Renal cortical epithelial cell (primary cell): ENCODE measurements around the gene TSEN2. TPM values are rescaled to one million over a fixed set of nuclear protein-coding genes. Genes with fewer than 3 reads are reported as not detected.
"Not testable (repeated sequence)": the region's sequence is repeated elsewhere in the genome, so short reads cannot be mapped to it uniquely, and the experiment has no call there.

ENCODE experiments used
- DNase-seq: peaks from one replicate; pipeline ENCODE4 v3.0.0-alpha.2; 2011; ENCODE audit warnings: low read depth
- total RNA-seq: library from RNA; depleted of rRNA; stranded (reverse); fragments of >200 nt; gene quantifications from 2 replicates; pipeline ENCODE4 v1.2.3, GENCODE V29; 2014

The TSEN2 gene
- total RNA-seq, 1 donor from 2014 or later = 18.4 TPM

- no peak for DNase-seq
These were observed 12.2 kb upstream of the TSEN2 start for GRCh38 chr3:12472000-12472610.

- no peak for DNase-seq
These were observed 11.5 kb upstream of the TSEN2 start for GRCh38 chr3:12472796-12473195.

GRCh38 chr3:12473511-12473910 is 10.8 kb upstream of the TSEN2 start:
- no peak for DNase-seq

GRCh38 chr3:12476238-12476897 is 7.9 kb upstream of the TSEN2 start:
- no peak for DNase-seq

- no peak for DNase-seq
These were observed 7.0 kb upstream of the TSEN2 start for GRCh38 chr3:12477256-12477655.

- DNase-seq = no peak
These were observed 6.0 kb upstream of the TSEN2 start for GRCh38 chr3:12478326-12478725.

- DNase-seq = not testable (repeated sequence)
These were observed 5.1 kb upstream of the TSEN2 start for GRCh38 chr3:12479198-12479597.

- peak; percentile 40 for DNase-seq
These were observed 4.3 kb upstream of the TSEN2 start for GRCh38 chr3:12479919-12480427.

GRCh38 chr3:12483410-12483809 is 870 bp upstream of the TSEN2 start:
- peak; percentile 40 for DNase-seq

GRCh38 chr3:12483872-12484197 is 445 bp upstream of the TSEN2 start:
- no peak for DNase-seq

GRCh38 chr3:12484983-12485327 is 675 bp downstream of the TSEN2 start:
- DNase-seq = no peak

- no peak for DNase-seq
These were observed 1.7 kb downstream of the TSEN2 start for GRCh38 chr3:12486001-12486400.

GRCh38 chr3:12486916-12487315 is 2.6 kb downstream of the TSEN2 start:
- DNase-seq = no peak

- no peak for DNase-seq
These were observed 3.1 kb downstream of the TSEN2 start for GRCh38 chr3:12487336-12487735.

GRCh38 chr3:12487786-12488185 is 3.5 kb downstream of the TSEN2 start:
- DNase-seq = no peak

- DNase-seq = no peak
These were observed 5.1 kb downstream of the TSEN2 start for GRCh38 chr3:12489368-12489767.

GRCh38 chr3:12489832-12490231 is 5.6 kb downstream of the TSEN2 start:
- DNase-seq = peak; percentile 82

- peak; percentile 24 for DNase-seq
These were observed 6.3 kb downstream of the TSEN2 start for GRCh38 chr3:12490547-12490946.

- no peak for DNase-seq
These were observed 11.6 kb downstream of the TSEN2 start for GRCh38 chr3:12495749-12496452.

- no peak for DNase-seq
These were observed 12.1 kb downstream of the TSEN2 start for GRCh38 chr3:12496453-12496761.

- no peak for DNase-seq
These were observed 15.2 kb downstream of the TSEN2 start for GRCh38 chr3:12499474-12499873.

- DNase-seq = peak; percentile 50
These were observed 17.2 kb downstream of the TSEN2 start for GRCh38 chr3:12501360-12502020.
